GM10266 (cell line): Measurements from ENCODE around the gene RFLNA.

Source experiments
- DNase-seq: peaks from one replicate; pipeline ENCODE4 v3.0.0; 2012; ENCODE audit errors: extremely low spot score
- CTCF ChIP-seq: IDR thresholded peaks from 2 replicates; pipeline ENCODE4 v1.5.1; 2012; ENCODE audit warnings: mild to moderate bottlenecking, low read depth; ENCODE audit not compliant: control insufficient read depth, insufficient read depth; ENCODE audit errors: missing control alignments

RFLNA gene

GRCh38 chr12:124340080-124340900, 45.4 kb downstream of the RFLNA start:
- DNase-seq, result no peak
- no peak for TF ChIP-seq CTCF

GRCh38 chr12:124341645-124342069, 46.8 kb downstream of the RFLNA start:
- no peak for TF ChIP-seq CTCF
- DNase-seq, result no peak

GRCh38 chr12:124344022-124344421, 49.1 kb downstream of the RFLNA start:
- TF ChIP-seq CTCF, result no peak
- DNase-seq, result no peak

GRCh38 chr12:124344526-124344925, 49.6 kb downstream of the RFLNA start:
- no peak for DNase-seq
- no peak for TF ChIP-seq CTCF

- DNase-seq, result no peak
- TF ChIP-seq CTCF, result no peak
These were observed 50.9 kb downstream of the RFLNA start for GRCh38 chr12:124345795-124346194.

- no peak for TF ChIP-seq CTCF
- no peak for DNase-seq
These were observed 51.7 kb downstream of the RFLNA start for GRCh38 chr12:124346425-124347168.

- no peak for TF ChIP-seq CTCF
- DNase-seq, result no peak
These were observed 52.4 kb downstream of the RFLNA start for GRCh38 chr12:124347335-124347734.
